Measurements from ENCODE around the gene MPHOSPH10.

DNA sequence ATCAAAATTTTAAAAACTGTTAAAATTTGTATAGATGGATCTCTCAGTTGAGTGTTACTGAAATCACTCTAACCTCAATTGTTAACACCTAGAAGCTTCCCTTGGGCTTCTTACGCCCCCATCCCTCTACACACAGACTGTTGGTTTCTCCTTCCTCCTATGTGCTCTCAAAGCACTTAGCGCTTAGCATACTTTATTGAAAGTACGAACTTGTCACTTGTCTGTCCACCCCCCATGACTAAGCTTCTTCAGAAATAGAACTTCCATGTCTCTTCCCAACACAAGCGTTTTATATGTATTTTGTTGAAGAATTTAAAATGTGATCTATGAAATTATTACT lies 441 bp downstream of the MPHOSPH10 start:
- TF ChIP-seq POLR2AphosphoS5 (IDR thresholded peaks at IDR 0.05; ENCODE audit: low read depth, low read length) (no peak), SIN3A (IDR thresholded peaks at IDR 0.05; ENCODE audit: borderline replicate concordance, insufficient read depth, low read length) (0 out of 2 replicates have a peak, but pooled peaks have one; percentile 16), TAF1 (IDR thresholded peaks at IDR 0.05; ENCODE audit: borderline replicate concordance, insufficient read depth, low read length) (no peak), FOXP2 (optimal IDR thresholded peaks at IDR 0.05; ENCODE audit: borderline replicate concordance, extremely low read depth, extremely low read length, insufficient read depth) (no peak)
- TF ChIP-seq, protein P1, sequence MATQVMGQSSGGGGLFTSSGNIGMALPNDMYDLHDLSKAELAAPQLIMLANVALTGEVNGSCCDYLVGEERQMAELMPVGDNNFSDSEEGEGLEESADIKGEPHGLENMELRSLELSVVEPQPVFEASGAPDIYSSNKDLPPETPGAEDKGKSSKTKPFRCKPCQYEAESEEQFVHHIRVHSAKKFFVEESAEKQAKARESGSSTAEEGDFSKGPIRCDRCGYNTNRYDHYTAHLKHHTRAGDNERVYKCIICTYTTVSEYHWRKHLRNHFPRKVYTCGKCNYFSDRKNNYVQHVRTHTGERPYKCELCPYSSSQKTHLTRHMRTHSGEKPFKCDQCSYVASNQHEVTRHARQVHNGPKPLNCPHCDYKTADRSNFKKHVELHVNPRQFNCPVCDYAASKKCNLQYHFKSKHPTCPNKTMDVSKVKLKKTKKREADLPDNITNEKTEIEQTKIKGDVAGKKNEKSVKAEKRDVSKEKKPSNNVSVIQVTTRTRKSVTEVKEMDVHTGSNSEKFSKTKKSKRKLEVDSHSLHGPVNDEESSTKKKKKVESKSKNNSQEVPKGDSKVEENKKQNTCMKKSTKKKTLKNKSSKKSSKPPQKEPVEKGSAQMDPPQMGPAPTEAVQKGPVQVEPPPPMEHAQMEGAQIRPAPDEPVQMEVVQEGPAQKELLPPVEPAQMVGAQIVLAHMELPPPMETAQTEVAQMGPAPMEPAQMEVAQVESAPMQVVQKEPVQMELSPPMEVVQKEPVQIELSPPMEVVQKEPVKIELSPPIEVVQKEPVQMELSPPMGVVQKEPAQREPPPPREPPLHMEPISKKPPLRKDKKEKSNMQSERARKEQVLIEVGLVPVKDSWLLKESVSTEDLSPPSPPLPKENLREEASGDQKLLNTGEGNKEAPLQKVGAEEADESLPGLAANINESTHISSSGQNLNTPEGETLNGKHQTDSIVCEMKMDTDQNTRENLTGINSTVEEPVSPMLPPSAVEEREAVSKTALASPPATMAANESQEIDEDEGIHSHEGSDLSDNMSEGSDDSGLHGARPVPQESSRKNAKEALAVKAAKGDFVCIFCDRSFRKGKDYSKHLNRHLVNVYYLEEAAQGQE (IDR thresholded peaks at IDR 0.05; ENCODE audit: insufficient read depth in 1 of 2, low read depth in 2 of 2, low read length in 2 of 2), result no peak
